ENCODE results near the gene NLGN1. TPM values are rescaled to one million over a fixed set of nuclear protein-coding genes. Genes with fewer than 3 reads are reported as not detected.

The NLGN1 gene
- total and polyA plus RNA-seq, 2 of the 8 experiments (the other 6 are each of a cell fraction or from before 2014, with no cell fraction given), result 7.8 to 14.8 TPM

- TF ChIP-seq, protein P1, sequence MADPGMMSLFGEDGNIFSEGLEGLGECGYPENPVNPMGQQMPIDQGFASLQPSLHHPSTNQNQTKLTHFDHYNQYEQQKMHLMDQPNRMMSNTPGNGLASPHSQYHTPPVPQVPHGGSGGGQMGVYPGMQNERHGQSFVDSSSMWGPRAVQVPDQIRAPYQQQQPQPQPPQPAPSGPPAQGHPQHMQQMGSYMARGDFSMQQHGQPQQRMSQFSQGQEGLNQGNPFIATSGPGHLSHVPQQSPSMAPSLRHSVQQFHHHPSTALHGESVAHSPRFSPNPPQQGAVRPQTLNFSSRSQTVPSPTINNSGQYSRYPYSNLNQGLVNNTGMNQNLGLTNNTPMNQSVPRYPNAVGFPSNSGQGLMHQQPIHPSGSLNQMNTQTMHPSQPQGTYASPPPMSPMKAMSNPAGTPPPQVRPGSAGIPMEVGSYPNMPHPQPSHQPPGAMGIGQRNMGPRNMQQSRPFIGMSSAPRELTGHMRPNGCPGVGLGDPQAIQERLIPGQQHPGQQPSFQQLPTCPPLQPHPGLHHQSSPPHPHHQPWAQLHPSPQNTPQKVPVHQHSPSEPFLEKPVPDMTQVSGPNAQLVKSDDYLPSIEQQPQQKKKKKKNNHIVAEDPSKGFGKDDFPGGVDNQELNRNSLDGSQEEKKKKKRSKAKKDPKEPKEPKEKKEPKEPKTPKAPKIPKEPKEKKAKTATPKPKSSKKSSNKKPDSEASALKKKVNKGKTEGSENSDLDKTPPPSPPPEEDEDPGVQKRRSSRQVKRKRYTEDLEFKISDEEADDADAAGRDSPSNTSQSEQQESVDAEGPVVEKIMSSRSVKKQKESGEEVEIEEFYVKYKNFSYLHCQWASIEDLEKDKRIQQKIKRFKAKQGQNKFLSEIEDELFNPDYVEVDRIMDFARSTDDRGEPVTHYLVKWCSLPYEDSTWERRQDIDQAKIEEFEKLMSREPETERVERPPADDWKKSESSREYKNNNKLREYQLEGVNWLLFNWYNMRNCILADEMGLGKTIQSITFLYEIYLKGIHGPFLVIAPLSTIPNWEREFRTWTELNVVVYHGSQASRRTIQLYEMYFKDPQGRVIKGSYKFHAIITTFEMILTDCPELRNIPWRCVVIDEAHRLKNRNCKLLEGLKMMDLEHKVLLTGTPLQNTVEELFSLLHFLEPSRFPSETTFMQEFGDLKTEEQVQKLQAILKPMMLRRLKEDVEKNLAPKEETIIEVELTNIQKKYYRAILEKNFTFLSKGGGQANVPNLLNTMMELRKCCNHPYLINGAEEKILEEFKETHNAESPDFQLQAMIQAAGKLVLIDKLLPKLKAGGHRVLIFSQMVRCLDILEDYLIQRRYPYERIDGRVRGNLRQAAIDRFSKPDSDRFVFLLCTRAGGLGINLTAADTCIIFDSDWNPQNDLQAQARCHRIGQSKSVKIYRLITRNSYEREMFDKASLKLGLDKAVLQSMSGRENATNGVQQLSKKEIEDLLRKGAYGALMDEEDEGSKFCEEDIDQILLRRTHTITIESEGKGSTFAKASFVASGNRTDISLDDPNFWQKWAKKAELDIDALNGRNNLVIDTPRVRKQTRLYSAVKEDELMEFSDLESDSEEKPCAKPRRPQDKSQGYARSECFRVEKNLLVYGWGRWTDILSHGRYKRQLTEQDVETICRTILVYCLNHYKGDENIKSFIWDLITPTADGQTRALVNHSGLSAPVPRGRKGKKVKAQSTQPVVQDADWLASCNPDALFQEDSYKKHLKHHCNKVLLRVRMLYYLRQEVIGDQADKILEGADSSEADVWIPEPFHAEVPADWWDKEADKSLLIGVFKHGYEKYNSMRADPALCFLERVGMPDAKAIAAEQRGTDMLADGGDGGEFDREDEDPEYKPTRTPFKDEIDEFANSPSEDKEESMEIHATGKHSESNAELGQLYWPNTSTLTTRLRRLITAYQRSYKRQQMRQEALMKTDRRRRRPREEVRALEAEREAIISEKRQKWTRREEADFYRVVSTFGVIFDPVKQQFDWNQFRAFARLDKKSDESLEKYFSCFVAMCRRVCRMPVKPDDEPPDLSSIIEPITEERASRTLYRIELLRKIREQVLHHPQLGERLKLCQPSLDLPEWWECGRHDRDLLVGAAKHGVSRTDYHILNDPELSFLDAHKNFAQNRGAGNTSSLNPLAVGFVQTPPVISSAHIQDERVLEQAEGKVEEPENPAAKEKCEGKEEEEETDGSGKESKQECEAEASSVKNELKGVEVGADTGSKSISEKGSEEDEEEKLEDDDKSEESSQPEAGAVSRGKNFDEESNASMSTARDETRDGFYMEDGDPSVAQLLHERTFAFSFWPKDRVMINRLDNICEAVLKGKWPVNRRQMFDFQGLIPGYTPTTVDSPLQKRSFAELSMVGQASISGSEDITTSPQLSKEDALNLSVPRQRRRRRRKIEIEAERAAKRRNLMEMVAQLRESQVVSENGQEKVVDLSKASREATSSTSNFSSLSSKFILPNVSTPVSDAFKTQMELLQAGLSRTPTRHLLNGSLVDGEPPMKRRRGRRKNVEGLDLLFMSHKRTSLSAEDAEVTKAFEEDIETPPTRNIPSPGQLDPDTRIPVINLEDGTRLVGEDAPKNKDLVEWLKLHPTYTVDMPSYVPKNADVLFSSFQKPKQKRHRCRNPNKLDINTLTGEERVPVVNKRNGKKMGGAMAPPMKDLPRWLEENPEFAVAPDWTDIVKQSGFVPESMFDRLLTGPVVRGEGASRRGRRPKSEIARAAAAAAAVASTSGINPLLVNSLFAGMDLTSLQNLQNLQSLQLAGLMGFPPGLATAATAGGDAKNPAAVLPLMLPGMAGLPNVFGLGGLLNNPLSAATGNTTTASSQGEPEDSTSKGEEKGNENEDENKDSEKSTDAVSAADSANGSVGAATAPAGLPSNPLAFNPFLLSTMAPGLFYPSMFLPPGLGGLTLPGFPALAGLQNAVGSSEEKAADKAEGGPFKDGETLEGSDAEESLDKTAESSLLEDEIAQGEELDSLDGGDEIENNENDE (IDR thresholded peaks at IDR 0.05; ENCODE audit: insufficient replicate concordance, low read length), result no peak
- no peak for TF ChIP-seq POU5F1 (IDR thresholded peaks at IDR 0.05; ENCODE audit: low read depth, low read length)
- TF ChIP-seq BACH1 (IDR thresholded peaks at IDR 0.05; ENCODE audit: low read length), result no peak
- TF ChIP-seq CHD2 (IDR thresholded peaks at IDR 0.05; ENCODE audit: low read length), result no peak
- no peak for TF ChIP-seq POLR2A (IDR thresholded peaks at IDR 0.05; ENCODE audit: control extremely low read depth in 1 of 2, low read depth in 2 of 2, low read length in 2 of 2)
- TF ChIP-seq YY1 (IDR thresholded peaks at IDR 0.05; ENCODE audit: low read depth, low read length), result no peak
- TF ChIP-seq HDAC2 (IDR thresholded peaks at IDR 0.05; ENCODE audit: borderline replicate concordance in 1 of 2, low read depth in 2 of 2, low read length in 2 of 2), result no peak
Observed at GRCh38 chr3:174061162-174061561, 663.6 kb downstream of the NLGN1 start (continued).
